HCT116 (cell line): ENCODE data around the gene IL1RAPL1. TPM values are rescaled to one million over a fixed set of nuclear protein-coding genes. Genes with fewer than 3 reads are reported as not detected.

Source experiments
- ATAC-seq: fragments of 200-7000 bp; cut with Tn5 transposase; 2 replicates; pipeline ENCODE4 v1.9.1; 2020; ENCODE audit warnings: mild to moderate bottlenecking, moderate library complexity
- BruUV-seq: library from RNA; stranded (reverse); fragments of 400-500 nt; replicated peaks from 2 replicates; lab custom pipeline; 2021; lab: Mats Ljungman, UMichigan
- CTCF ChIA-PET: fragments of 300-600 bp; sonication (Branson Sonifier 250); formaldehyde crosslinking; loops from one replicate; lab custom pipeline; 2021; ENCODE audit warnings: antibody characterized with exemption; lab: Charles Lee
- POLR2A ChIA-PET: fragments of 300-600, 350-600 bp; sonication (Branson Sonifier 250); formaldehyde crosslinking; loops from one replicate; lab custom pipeline; 2021; ENCODE audit warnings: antibody characterized with exemption; lab: Charles Lee
- RAD21 ChIA-PET, 2 experiments: fragments of 300-600 bp; sonication (Branson Sonifier 250); formaldehyde crosslinking; loops; one replicate each; lab custom pipeline; 2023; ENCODE audit warnings: low total read pairs in 2 of 2; ENCODE audit not compliant: uncharacterized antibody in 2 of 2, unreplicated experiment in 2 of 2, low non-redundant PET in 1 of 2; lab: Charles Lee
- DNase-seq: peaks from one replicate; pipeline ENCODE4 v3.0.0-alpha.2; 2010; ENCODE audit warnings: low read depth, low spot score
- H2AFZ ChIP-seq: fragments of 200-600 bp; shearing (Covaris generic), sonication (generic); 2 replicates; pipeline ENCODE4 v1.6.1; 2017; ENCODE audit warnings: low read depth, mixed run types, mixed read lengths, antibody characterized with exemption, low read length; ENCODE audit not compliant: poor library complexity, severe bottlenecking
- H3K27ac ChIP-seq: 2 replicates; pipeline ENCODE4 v1.5.1; 2012; ENCODE audit warnings: low read depth, low read length
- H3K27me3 ChIP-seq: fragments of 200-600 bp; sonication (generic); 2 replicates; pipeline ENCODE4 v1.6.1; 2016; ENCODE audit warnings: mixed run types, low read length, mixed read lengths; ENCODE audit not compliant: insufficient read depth
- H3K36me3 ChIP-seq, 2 experiments: fragments of 200-500 bp in 1 of 2; fragments of 200-600 bp in 1 of 2; sonication (Bioruptor generic) in 1 of 2; sonication (generic) in 1 of 2; 2 replicates each; pipeline versions ENCODE4 v1.5.1 to v1.6.1; 2014 to 2016; ENCODE audit warnings: low read length in 2 of 2, inconsistent platforms in 1 of 2, mixed read lengths in 1 of 2, mixed run types in 1 of 2; ENCODE audit not compliant: insufficient read depth in 2 of 2, control insufficient read depth in 1 of 2
- H3K4me1 ChIP-seq, 2 experiments: fragments of 200-600 bp in 1 of 2; sonication (generic) in 1 of 2; 2 replicates each; pipeline versions ENCODE4 v1.5.1 to v1.6.1; 2012 to 2017; ENCODE audit warnings: low read length in 2 of 2, inconsistent platforms in 1 of 2, mild to moderate bottlenecking in 1 of 2, mixed read lengths in 1 of 2, mixed run types in 1 of 2, moderate library complexity in 1 of 2; ENCODE audit not compliant: insufficient read depth in 2 of 2, control insufficient read depth in 1 of 2
- H3K4me2 ChIP-seq: fragments of 200-600 bp; sonication (generic); 2 replicates; pipeline ENCODE4 v1.6.1; 2017; ENCODE audit warnings: mixed run types, low read length, mixed read lengths
- H3K4me3 ChIP-seq, 2 experiments: fragments of 200-600 bp in 1 of 2; sonication (generic) in 1 of 2; replicated peaks in 1 of 2; 2 replicates each; pipeline ENCODE4 v1.5.1; 2011 to 2016; ENCODE audit warnings: low read length in 2 of 2, control low read depth in 1 of 2, low read depth in 1 of 2, mild to moderate bottlenecking in 1 of 2, mixed read lengths in 1 of 2, mixed run types in 1 of 2
- H3K79me2 ChIP-seq: fragments of 200-600 bp; sonication (generic); 2 replicates; pipeline ENCODE4 v1.6.1; 2017; ENCODE audit warnings: mild to moderate bottlenecking, mixed run types, low read length, moderate library complexity, mixed read lengths; ENCODE audit not compliant: insufficient read depth
- H3K9ac ChIP-seq: fragments of 200-600 bp; sonication (generic); 2 replicates; pipeline ENCODE4 v1.6.1; 2016; ENCODE audit warnings: low read length, mixed read lengths
- H3K9me2 ChIP-seq: fragments of 200-600 bp; sonication (generic), shearing (Covaris generic); 2 replicates; pipeline ENCODE4 v1.6.1; 2017; ENCODE audit warnings: mixed run types, mild to moderate bottlenecking, moderate library complexity; ENCODE audit not compliant: insufficient read depth
- H3K9me3 ChIP-seq, 2 experiments: fragments of 200-500 bp in 1 of 2; fragments of 200-600 bp in 1 of 2; sonication (Bioruptor generic) in 1 of 2; sonication (generic) in 1 of 2; 2 replicates each; pipeline ENCODE4 v1.6.1; 2014 to 2017; ENCODE audit warnings: low read length in 2 of 2, mixed read lengths in 2 of 2, inconsistent platforms in 1 of 2, low read depth in 1 of 2, mild to moderate bottlenecking in 1 of 2, mixed run types in 1 of 2, moderate library complexity in 1 of 2; ENCODE audit not compliant: control insufficient read depth in 1 of 2, insufficient read depth in 1 of 2
- H4K20me1 ChIP-seq: fragments of 200-600 bp; sonication (generic), shearing (Covaris generic); 2 replicates; pipeline ENCODE4 v1.6.1; 2017; ENCODE audit warnings: mixed run types, mild to moderate bottlenecking, moderate library complexity; ENCODE audit not compliant: insufficient read depth
- CEBPB ChIP-seq: IDR thresholded peaks from 2 replicates; pipeline ENCODE4 v1.6.1; 2012; ENCODE audit warnings: low read depth
- CTCF ChIP-seq, 3 experiments: fragments of 200-600 bp in 1 of 3; sonication (generic) in 1 of 3; IDR thresholded peaks in 2 of 3; conservative IDR thresholded peaks in 1 of 3; 2 replicates each; pipeline ENCODE4 v1.5.1; 2012 to 2017; ENCODE audit warnings: low read depth in 2 of 3, low read length in 2 of 3, antibody characterized with exemption in 1 of 3, borderline replicate concordance in 1 of 3, control low read depth in 1 of 3, mild to moderate bottlenecking in 1 of 3, mixed read lengths in 1 of 3, mixed run types in 1 of 3, moderate library complexity in 1 of 3; ENCODE audit not compliant: insufficient read depth in 1 of 3
- JUND ChIP-seq: IDR thresholded peaks from 2 replicates; pipeline ENCODE4 v1.6.1; 2012
- MAX ChIP-seq: IDR thresholded peaks from 2 replicates; pipeline ENCODE4 v1.6.1; 2012
- POLR2AphosphoS5 ChIP-seq: IDR thresholded peaks from 2 replicates; pipeline ENCODE4 v1.6.1; 2011; ENCODE audit warnings: mild to moderate bottlenecking, low read depth, low read length, moderate library complexity
- SP1 ChIP-seq: IDR thresholded peaks from 2 replicates; pipeline ENCODE4 v1.6.1; 2012; ENCODE audit warnings: low read depth
- SRF ChIP-seq: IDR thresholded peaks from 2 replicates; pipeline ENCODE4 v1.6.1; 2012; ENCODE audit warnings: low read depth
- intact Hi-C: fragments of 100-400 bp; cut with micrococcal nuclease; formaldehyde crosslinking; loops from 2 replicates; pipeline ENCODE4 v1.10.0; 2022
- total RNA-seq: library from RNA; stranded (reverse); gene quantifications from one replicate; pipeline ENCODE4 v1.2.1, GENCODE V29; 2021; ENCODE audit not compliant: unreplicated experiment

IL1RAPL1 gene
- total RNA-seq, 1 experiment from 2014 or later, result 2.8 TPM

GRCh38 chrX:29455702-29456101, 868.5 kb downstream of the IL1RAPL1 start:
- TF ChIP-seq JUND (no peak), CEBPB (no peak), POLR2AphosphoS5 (no peak), SP1 (no peak), SRF (no peak)
- no peak overlapping the region for H2AFZ ChIP-seq
- no peak overlapping the region for H3K27ac ChIP-seq
- no peaks in the 10 kb centered on the region for H3K27me3 ChIP-seq
- H3K4me2 ChIP-seq, result no peak overlapping the region
- no peaks in the 10 kb centered on the region for H3K79me2 ChIP-seq
- ChIA-PET RAD21 (no interaction called here), POLR2A (no interaction called here), CTCF (no interaction called here)
- H3K4me3 ChIP-seq, result no peak overlapping the region
- DNase-seq, result no peak
- no TSS peak for BruUV-seq
- H4K20me1 ChIP-seq, result no peaks in the 10 kb centered on the region
- H3K9ac ChIP-seq, result no peak overlapping the region
- H3K36me3 ChIP-seq, result no peaks in the 10 kb centered on the region
- H3K9me2 ChIP-seq, result no peaks in the 10 kb centered on the region
- no peaks in the 10 kb centered on the region for H3K4me1 ChIP-seq
- ATAC-seq, result no peak
- no peaks in the 10 kb centered on the region for H3K9me3 ChIP-seq
- intact Hi-C loops, result no loop called here

- H3K27me3 ChIP-seq, result no peaks in the 10 kb centered on the region
- TF ChIP-seq MAX (no peak), CTCF (IDR thresholded peaks at IDR 0.05 in 2 of 3, conservative IDR thresholded peaks at IDR 0.05 in 1 of 3; ENCODE audit: borderline replicate concordance in 1 of 3, insufficient read depth in 1 of 3, low read depth in 2 of 3, low read length in 2 of 3) (no peak), SRF (no peak)
- TF ChIP-seq, all 23 proteins: peak for 0
- BruUV-seq, result no TSS peak
- no peaks in the 10 kb centered on the region for H3K36me3 ChIP-seq
- intact Hi-C loops, result no loop called here
- no peak overlapping the region for H3K4me2 ChIP-seq
- no peak overlapping the region for H2AFZ ChIP-seq
- ChIA-PET CTCF (no interaction called here), POLR2A (no interaction called here), RAD21 (no interaction called here)
- no peak overlapping the region for H3K27ac ChIP-seq
- no peaks in the 10 kb centered on the region for H3K9me2 ChIP-seq
- H3K79me2 ChIP-seq, result no peaks in the 10 kb centered on the region
- H4K20me1 ChIP-seq, result no peaks in the 10 kb centered on the region
- no peaks in the 10 kb centered on the region for H3K9me3 ChIP-seq
- DNase-seq (no peak), ATAC-seq (no peak)
- H3K4me1 ChIP-seq, result no peaks in the 10 kb centered on the region
- no peak overlapping the region for H3K4me3 ChIP-seq
- no peak overlapping the region for H3K9ac ChIP-seq
Measured at GRCh38 chrX:29461039-29461438, 873.8 kb downstream of the IL1RAPL1 start.
